ENCODE data around the gene GLIPR1L2.
"Not testable (repeated sequence)": the region's sequence is repeated elsewhere in the genome, so short reads cannot be mapped to it uniquely, and the experiment has no call there.

Gene GLIPR1L2

DNA sequence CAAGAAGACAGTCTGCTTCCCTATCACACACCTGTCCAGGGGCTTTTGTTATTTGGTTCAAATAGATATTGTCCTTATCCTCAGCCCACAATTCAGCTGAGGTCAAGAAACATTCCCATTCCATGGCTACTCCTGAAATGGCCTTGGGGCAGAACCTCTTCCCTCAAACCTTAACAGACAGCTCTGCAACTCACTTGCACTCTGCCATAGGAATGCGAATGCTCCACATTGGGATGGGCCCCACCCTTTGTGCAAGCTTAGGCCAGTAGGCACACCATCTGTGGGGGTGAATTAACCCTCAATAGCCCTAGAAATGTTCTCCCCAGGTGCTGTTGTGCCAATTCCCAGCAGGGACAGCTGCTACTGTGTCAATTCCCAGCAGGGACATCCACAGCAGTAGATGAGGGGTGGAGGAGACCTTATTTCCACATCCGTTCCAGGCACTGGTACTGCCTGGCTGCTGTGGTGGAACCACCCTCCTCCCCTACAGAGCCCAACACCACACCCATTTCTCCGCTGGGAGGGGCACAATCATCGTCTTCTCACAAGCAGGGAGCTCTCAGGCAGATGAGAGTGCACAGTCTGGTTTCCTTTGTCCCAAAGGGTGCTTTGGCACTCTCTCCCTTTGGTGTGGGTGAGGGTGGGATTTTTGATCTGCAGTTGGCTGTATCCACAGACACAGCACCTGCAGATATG is 47.3 kb downstream of the GLIPR1L2 start:
- no peak for DNase-seq

DNA sequence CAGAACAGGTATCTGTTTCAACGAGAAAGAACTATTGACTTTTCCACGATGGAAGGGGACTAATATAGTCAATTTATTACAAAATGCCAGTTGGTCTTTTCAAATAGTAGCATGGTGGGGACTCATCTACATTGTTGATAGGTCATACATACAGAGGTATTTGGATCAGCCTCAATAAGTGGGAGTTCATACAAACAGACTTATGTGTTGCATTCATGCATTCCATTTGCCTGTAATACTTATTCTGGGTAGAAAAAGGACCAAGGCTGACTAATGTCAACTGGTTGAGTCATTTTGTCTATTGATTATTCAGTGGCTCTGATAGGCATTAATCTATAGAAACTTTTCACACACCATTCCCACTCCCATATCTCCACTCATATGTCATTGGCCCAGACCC is 48.2 kb downstream of the GLIPR1L2 start:
- DNase-seq: no peak

DNA sequence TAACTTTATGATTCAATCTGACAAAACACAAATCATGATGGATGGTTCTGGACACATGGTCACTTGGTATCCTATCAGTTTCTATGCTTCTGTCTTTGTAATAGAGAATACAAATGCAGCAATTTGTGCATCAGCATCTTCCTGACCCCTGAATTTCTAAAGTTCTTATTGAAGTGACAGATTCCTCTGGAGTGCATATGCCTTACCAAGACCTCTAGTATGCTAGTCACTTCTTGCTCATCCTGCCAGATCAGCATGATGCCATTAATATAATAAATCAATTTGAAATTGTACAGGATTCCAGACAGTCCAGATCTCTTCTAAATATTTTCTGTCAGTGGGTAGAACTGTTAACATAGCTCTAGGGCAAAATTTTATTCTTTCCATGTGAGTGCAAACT is 49.0 kb downstream of the GLIPR1L2 start:
- DNase-seq: no peak

DNA sequence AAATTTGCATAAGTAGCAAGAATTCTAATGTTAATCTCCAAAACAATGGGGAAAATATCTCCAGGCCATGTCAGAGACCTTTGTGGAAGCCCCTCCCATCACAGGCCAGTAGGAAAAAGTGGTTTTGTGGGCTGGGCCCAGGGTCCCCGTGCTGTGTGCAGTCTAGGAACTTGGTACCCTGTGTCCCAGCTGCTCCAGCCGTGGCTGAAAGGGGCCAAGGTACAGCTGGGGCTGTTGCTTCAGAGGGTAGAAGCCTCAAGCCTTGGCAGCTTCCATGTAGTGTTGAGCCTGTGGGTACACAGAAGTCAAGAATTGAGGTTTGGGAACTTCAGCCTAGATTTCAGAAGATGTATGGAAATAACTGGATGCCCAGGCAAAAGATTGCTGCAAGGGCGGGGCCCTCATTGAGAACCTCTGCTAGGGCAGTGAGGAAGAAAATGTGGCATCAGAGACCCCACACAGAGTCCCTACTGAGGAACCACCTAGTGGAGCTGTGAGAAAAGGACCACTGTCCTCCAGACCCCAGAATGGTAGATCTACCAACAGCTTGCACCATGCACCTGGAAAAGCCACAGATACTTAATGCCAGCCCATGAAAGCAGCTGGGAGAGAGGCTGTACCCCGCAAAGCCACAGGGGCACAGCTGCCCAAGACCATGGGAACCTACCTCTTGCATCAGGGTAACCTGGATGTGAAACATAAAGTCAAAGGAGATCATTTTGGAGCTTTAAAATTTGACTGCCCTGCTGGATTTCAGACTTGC is 51.0 kb downstream of the GLIPR1L2 start:
- not testable (repeated sequence) for DNase-seq

DNA sequence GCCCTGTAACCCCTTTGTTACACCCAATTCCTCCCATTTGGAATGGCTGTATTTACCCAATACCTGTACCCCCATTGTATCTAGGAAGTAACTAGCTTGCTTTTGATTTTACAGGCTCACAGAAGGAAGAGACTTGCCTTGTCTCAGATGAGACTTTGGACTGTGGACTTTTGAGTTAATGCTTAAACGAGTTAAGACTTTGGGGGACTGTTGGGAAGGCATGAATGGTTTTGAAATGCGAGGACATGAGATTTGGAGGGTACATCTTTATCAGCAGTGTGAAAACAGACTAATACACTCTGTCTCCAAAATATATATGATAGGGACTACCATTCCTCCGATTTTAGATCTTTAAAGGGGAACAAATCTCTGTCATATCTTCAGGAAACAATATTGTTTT is 51.6 kb downstream of the GLIPR1L2 start:
- DNase-seq: not testable (repeated sequence)

DNA sequence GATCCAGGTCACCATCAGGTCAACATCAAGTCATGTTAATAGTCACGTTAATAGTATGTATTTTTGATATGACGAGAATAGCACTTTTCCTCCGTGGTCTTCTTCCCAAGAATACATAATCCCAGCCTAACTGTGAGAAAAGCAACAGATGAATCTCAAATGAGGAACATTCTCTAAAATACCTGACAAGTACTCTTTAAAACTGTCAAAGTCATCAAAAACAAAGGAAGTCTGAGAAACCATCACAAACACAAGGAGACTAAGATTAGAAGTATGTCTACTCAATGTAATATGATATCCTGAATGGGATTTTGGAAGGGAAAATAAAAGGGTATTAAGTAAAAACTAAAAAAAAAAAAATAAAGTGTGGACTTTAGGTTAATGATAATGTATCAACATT is 52.8 kb downstream of the GLIPR1L2 start:
- DNase-seq: no peak

DNA sequence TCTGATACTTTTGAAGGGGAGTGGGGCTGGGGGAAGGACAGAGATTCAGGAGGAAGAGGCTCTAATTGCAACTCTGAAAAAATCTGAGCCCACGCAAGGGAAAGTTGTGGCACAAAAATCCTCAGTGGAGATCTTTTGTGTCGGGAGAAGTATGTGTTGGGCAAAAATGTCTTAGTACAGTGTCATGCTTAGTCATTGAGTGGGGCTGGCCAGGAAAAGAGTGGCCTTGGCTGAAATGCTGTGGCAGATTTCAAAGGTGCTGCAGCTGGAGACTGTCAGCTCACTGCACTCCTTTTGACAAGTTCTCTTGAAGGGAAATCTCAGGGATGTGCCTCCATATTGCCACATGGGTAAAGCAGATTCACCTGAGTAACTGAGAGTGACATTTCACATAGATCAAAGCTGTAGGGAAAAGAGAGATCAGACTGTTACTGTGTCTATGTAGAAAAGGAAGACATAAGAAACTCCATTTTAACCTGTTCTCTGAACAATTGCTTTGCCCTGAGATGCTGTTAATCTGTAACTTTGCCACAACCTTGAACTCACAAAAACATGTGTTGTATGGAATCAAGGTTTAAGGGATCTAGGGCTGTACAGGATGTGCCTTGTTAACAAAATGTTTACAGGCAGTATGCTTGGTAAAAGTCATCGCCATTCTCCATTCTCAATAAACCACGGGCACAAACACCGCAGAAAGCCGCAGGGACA is 53.7 kb downstream of the GLIPR1L2 start:
- no peak for DNase-seq

DNA sequence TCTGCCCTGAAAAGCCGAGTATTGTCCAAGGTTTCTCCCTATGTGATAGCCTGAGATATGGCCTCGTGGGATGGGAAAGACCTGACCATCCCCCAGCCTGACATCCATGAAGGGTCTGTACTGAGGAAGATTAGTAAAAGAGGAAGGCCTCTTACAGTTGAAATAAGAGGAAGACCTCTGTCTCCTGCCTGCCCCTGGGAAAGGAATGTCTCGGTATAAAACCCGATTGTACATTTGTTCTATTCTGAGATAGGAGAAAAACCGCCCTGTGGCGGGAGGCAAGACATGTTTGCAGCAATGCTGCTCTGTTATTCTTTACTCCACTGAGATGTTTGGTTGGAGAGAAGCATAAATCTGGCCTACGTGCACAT is 54.2 kb downstream of the GLIPR1L2 start:
- DNase-seq: not testable (repeated sequence)

DNA sequence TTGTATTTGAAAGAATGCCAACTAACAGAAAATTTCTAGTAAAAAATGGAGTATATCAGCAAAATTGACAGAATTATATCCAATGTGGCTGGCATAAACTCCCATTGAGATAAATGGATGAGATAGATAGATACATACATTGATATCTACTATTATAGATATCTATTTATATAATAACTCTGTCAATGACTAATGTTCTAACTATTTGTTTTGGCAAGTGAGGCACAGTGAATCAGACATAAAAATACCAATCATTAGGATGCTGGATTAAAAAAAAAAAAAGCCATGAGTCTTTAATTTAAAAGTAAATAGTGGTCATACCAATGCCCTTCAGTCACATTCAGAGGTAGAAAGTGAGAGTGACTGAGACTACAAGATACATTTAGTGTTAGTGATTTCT is 56.0 kb downstream of the GLIPR1L2 start:
- DNase-seq: no peak

DNA sequence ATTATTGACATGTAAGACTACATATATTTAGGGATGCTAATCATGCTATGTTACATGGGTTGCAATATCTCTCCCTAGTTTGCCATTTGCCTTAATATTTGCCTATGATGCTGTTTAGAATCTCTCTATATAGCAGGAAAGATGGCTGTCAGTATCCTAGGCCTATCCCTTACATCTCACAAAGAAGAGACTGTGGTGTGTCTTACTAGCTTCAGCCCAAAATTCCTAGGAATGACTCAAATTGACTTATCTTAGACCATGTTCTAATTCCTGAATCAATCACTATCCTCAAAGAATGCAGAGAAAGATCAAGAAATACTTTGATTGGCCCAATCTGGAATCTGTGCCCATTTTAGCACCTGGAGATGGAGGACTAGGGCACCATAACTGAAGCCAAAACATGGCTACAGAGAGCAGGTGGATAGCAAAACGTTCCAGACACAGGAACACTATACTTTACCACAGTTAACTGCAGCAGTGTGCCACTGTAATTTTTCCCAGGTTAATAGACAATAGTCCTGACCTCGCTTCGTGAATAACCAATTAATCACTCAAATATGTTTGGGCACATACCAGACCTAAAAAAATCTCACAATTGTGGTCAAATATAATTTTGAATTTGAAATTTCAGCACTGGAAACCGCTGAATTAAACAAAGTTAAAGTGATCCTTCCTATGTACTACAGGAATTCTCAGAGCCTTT is 57.0 kb downstream of the GLIPR1L2 start:
- no peak for DNase-seq

DNA sequence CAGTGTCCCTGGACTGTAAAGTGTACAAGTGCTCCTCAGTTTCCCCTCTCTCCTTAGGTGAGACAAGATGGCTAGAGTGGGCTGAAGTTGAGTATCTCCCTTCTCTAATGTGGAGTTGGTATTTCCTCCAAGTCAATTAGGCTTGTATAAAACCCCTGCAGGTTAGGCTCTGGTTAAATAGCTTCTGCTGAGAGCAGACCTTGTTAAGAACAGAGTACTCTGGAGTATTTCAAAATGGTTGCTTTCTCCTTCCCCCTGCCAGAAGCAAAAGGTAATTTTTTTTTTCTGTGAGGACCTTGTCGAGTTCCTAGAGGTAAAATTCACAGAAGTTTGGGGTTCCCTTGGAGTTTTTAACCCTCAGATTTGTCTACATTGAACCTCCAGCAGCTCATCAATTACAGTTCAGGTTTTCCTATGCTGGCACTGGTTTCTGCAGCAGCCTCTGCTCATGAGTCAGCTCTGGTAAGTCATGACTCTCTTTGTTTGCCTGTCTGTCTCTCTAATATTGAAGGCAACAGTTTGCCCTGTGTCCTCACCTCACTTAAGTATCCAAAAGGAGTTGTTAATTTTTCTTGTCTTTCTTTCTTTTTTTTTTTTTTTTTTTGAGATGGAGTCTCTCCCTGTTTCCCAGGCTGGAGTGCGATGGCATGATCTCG is 61.9 kb downstream of the GLIPR1L2 start:
- no peak for DNase-seq

DNA sequence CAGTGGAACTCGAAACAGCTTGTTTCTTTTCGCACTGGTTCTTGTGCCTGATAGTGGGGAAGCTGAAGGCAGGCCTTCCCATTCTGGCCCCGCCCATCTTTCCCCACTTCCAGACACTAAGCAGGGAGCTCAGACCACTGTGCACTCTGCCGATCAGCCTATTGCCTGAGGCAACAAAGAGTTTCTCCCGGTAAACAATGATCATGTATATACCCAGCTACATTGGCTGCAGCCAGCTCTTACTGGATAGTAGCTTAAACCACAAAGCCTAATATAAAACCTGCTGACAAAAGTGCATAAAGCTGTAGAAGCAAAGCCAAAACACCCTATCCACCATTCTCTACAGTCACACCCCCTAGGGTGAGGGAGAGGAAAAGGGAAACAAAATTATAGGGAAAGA is 65.0 kb downstream of the GLIPR1L2 start:
- no peak for DNase-seq

DNA sequence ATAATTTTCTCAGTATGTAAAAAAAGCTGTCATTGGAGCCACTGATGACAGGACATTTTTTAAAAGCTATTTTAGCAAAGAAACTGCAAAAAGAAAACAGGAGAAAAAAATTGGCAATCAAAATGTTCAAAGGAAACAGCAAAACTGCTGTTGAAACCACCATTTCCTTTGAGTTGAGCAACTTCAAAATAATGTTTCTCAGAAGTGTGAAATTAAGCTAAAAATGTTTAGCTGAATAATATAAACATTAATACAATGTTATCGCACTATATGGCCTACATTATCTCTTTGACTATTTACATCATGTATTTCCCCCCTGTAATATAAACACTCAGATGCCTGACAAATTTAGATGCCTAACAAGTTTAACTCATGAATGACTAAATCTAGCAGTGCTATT is 66.3 kb downstream of the GLIPR1L2 start:
- DNase-seq: no peak

DNA sequence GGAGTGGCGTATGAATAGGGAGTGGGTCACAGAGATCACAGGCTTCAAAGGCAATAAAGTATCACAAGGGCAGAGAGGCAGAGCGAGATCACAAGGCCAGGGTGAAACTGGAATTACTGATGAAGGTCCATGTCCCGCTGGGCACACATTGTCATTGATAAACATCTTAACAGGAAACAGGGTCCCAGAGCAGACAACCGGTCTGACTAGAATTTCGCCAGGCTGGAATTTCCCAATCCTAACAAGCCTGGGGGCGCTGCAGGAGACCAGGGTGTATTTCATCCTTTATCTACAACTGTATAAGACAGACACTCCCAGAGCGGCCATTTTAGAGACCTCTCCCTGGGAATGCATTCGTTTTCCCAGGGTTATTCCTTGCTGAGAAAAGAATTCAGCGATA is 67.0 kb downstream of the GLIPR1L2 start:
- not testable (repeated sequence) for DNase-seq

DNA sequence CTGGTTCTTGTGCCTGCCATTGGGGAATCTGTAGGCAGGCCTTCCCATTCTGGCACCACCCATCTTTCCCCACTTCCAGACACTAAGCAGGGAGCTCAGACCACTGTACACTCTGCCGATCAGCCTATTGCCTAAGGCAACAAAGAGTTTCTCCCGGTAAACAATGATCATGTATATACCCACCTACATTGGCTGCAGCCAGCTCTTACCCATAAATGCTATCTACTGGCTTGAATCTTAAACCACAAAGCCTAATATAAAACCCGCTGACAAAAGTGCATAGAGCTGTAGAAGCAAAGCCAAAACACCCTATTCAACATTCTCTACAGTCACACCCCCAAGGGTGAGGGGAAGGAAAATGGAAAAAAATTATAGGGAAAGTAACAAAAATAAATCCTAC is 68.9 kb downstream of the GLIPR1L2 start:
- DNase-seq: no peak

DNA sequence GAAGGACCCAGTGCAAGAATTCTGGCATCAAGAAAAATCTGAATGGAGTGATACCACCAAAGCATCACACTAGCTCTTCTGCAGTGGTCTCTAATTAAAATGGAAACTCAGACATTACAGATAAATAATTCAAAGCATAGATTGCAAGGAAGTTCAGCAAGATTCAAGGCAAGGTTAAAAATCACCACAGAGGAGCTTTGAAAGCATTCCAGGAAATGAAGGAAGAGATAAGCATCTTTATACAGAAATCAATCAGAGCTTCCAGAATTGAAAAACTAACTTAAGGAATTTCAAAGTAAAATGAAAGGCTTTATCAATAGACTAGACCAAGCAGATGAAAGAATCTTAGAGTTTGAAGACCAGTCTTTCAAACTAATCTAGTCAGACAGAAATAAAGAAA is 69.3 kb downstream of the GLIPR1L2 start:
- no peak for DNase-seq

DNA sequence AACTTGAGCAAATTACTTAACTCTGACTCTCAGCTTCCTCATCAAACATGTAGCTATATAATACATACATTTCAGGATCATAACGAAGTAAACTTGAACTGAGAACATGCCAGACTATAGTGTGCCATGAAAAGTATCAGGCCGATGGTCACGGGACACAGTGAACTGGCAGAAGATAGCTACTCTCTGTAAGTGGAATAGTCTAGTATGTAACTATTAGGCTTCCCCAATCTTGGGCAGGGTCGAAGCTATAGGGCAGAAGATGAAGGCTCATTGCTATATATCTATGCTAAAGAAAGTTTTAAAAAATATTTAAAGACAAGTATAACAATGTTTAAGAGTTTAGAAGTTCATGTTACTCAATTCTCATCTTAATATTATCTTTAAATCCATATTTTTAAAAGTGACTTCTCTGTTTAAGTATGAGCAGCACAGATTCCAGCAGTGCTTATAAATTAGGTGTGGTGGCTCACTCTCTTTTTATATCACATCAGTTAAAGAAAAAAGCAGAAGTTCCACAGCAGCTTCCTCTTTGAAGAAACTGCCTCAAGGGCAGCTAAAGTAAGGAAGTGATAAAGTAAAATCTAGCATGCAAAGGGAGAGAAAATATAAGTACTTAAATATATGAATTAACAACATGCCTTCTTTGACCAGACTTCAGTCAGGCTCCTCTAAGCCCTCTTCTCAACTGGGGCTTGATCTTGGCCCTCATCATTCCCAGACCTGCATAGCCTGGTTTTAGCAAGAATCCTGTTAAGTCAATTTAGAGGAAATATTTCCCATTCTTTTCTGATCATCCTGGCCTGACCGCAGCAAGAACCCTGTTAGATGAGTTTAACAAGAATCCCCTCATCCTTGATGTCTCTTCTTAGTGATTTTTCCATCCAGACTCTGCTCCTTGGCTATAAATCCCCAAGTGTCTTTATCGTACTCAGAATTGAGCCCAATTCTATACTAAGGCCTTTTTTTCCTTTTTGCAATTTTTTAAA is 81.3 kb downstream of the GLIPR1L2 start:
- DNase-seq: peak; percentile 26

DNA sequence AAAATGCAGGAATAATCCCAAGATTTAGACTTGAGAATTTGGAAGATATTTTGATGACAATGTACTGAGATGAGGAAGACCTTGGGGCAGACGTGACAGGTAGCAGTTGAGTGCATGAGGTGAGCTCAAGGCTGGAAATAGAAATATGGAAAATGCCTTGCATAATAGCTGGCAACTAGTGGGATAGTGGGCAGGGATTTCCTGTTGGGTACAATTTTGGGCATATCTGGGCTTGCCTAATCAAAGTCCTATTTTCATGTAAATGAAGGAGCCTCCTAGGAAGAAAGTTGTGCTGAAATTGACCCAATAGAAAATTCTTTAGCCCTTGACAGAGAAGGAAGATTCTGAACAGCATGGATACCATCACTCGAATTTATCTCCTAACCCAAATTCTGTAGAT is 83.2 kb downstream of the GLIPR1L2 start:
- no peak for DNase-seq

DNA sequence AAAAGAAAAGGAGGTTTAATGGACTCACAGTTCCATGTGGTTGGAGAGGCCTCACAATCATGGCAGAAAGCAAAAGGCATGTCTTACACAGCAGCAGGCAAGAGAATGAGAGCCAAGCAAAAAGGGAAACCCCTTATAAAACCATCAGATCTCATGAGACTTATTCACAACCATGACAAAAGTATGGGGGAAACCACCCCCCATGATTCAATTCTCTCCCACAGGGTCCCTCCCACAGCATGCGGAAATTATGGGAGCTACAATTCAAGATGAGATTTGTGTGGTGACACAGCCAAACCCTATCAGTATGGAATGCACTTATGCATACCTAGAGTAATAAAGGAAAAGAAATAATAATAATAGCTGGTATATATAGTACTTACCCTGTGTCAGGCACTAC is 85.2 kb downstream of the GLIPR1L2 start:
- no peak for DNase-seq

DNA sequence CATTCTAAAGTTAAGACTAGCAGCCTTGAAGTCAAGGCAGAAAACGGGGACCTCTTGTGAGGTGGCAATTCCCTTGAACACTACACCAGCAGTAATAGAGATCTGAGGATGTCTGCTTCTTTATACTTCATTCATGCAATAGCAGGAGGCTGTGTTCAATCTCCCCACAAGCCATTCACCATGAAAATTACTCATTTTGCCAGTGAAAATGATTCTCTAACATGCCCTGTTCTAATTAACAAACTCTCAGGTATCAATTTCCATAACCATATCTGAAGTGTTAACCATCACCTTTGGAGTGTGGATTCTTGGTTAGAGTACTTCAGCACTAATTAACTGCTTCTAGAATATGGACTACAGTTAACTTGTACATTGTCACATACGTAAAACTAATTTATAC is 86.2 kb downstream of the GLIPR1L2 start:
- DNase-seq: no peak

DNA sequence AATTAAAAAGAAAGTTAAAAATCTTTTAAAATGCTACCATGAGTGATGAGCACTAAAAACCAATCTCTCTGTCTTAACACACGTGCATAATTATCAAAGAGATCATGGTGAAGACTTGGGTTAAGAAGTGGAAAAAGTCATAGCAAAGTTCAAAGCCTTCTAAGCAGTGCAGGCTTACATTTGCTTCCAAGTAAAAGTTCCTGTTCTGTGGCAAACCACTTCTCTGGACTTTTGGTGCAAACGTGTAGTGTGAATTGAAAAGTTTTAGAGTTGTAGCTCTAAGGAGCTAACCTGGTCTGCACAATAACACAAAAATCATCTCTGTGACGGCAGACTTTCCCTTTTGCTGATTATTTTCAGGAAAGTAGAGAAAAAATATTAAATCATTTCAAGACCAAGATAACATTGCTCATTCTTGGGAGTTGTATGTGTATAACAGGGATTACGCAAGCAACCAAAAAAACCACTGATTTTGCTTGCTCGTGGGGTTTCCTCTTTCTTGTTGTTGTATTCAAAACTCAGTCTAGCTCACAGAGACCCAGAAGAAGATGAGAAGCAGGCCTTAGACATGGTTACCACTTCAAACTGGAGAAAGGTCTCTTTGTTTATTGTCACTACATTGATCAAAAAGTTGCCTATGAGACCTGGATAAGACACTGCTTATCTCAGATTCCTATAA is 87.4 kb downstream of the GLIPR1L2 start:
- peak; percentile 12 for DNase-seq

Measured in hematopoietic multipotent progenitor cell treated with erythropoietin and hydrocortisone succinate and interleukin-3 and kit ligand, for 8 days (in vitro differentiated cells).